Measurements from ENCODE around the gene LIME1. TPM values are rescaled to one million over a fixed set of nuclear protein-coding genes. Genes with fewer than 3 reads are reported as not detected.
A peak's percentile ranks its signal among the peaks of the same experiment; 100 is the strongest.

The LIME1 gene
- polyA plus RNA-seq, 3 donors: 0.39 to 8.8 (median 0.62) TPM

DNA sequence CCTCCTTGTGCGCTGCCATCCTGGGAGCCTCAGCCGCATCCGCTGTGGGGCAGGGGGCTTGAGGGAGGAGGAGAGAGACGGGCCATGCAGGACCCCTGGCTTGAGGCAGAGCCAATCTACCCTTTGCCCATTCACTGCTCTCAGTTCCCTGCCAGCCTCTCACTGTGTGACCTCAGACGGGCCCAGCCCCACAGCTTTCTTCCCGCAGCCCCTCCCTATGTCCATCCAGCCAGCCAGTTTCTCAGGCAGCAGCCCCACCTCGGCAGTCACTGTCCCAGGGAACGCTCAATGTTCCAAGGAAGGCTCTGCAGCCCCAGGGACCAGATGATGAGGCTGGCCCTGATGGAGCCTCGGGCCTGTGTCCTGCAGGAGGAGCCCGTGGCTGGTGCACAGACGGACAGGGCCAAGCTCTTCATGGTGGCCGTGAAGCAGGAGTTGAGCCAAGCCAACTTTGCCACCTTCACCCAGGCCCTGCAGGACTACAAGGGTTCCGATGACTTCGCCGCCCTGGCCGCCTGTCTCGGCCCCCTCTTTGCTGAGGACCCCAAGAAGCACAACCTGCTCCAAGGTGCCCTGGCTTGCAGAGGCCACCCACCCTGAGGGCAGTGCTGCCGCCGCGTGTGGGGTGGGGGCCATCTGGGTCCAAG lies 43.9 kb upstream of the LIME1 start:
- peak overlapping the region in 6 of 7 donors; percentile 4 to 86 (median 78) for H3K27ac Mint-ChIP-seq
- intact Hi-C loops (cut with micrococcal nuclease): no loop called here
- H3K4me2 ChIP-seq (replicated peaks; ENCODE audit: extremely low read depth, low read length, poor library complexity, severe bottlenecking): no peak overlapping the region
- peaks cover 23 to 24% of the 10 kb centered on the region in 2 donors for H3K4me1 ChIP-seq (ENCODE audit: control insufficient read depth in 1 of 2, insufficient read depth in 2 of 2, low read length in 2 of 2)
- peaks cover 17% of the 10 kb centered on the region for H4K20me1 ChIP-seq (ENCODE audit: insufficient read depth, low read length)
- H3K4me3 Mint-ChIP-seq: no peak overlapping the region
- 90% methylated on average over 12 of the region's 20 CpGs for WGBS (ENCODE audit: insufficient coverage)
- no peaks in the 10 kb centered on the region for H3K9me3 Mint-ChIP-seq
- peaks cover 0 to 11% of the 10 kb centered on the region in 2 donors for H3K27me3 ChIP-seq (ENCODE audit: control insufficient read depth in 2 of 2, insufficient read depth in 2 of 2, low read length in 2 of 2)
- H3K36me3 Mint-ChIP-seq: peaks cover 5 to 11% of the 10 kb centered on the region in 2 donors
- TF ChIP-seq, protein P1, sequence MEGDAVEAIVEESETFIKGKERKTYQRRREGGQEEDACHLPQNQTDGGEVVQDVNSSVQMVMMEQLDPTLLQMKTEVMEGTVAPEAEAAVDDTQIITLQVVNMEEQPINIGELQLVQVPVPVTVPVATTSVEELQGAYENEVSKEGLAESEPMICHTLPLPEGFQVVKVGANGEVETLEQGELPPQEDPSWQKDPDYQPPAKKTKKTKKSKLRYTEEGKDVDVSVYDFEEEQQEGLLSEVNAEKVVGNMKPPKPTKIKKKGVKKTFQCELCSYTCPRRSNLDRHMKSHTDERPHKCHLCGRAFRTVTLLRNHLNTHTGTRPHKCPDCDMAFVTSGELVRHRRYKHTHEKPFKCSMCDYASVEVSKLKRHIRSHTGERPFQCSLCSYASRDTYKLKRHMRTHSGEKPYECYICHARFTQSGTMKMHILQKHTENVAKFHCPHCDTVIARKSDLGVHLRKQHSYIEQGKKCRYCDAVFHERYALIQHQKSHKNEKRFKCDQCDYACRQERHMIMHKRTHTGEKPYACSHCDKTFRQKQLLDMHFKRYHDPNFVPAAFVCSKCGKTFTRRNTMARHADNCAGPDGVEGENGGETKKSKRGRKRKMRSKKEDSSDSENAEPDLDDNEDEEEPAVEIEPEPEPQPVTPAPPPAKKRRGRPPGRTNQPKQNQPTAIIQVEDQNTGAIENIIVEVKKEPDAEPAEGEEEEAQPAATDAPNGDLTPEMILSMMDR (IDR thresholded peaks at IDR 0.05): no peak
- no peak overlapping the region for H2AFZ ChIP-seq (ENCODE audit: insufficient read depth, low read depth, low read length, poor library complexity, severe bottlenecking)
- no peak overlapping the region for H3K9ac ChIP-seq (ENCODE audit: insufficient read depth, low read length, poor library complexity, severe bottlenecking)
- H3K36me3 ChIP-seq (replicated peaks in 1 of 2; ENCODE audit: control insufficient read depth in 1 of 2, insufficient read depth in 2 of 2, low read length in 2 of 2): peaks cover 0 to 11% of the 10 kb centered on the region in 2 donors
- no peak overlapping the region for H3K4me3 ChIP-seq (replicated peaks in 1 of 3; ENCODE audit: low read depth in 2 of 3, low read length in 3 of 3)
- H3K4me1 Mint-ChIP-seq: peaks cover 19% of the 10 kb centered on the region
- H3K27ac ChIP-seq (ENCODE audit: low read depth in 1 of 2, low read length in 2 of 2): no peak overlapping the region
- no peaks in the 10 kb centered on the region for H3K9me3 ChIP-seq (replicated peaks in 1 of 2; ENCODE audit: control insufficient read depth in 1 of 2, insufficient read depth in 1 of 2, low read length in 2 of 2)
- H3K79me2 ChIP-seq (ENCODE audit: insufficient read depth, low read length): no peaks in the 10 kb centered on the region
- no peak for DNase-seq
- peaks cover 3 to 16% (median 3%) of the 10 kb centered on the region in 3 donors for H3K27me3 Mint-ChIP-seq (ENCODE audit: low read depth in 3 of 3)

DNA sequence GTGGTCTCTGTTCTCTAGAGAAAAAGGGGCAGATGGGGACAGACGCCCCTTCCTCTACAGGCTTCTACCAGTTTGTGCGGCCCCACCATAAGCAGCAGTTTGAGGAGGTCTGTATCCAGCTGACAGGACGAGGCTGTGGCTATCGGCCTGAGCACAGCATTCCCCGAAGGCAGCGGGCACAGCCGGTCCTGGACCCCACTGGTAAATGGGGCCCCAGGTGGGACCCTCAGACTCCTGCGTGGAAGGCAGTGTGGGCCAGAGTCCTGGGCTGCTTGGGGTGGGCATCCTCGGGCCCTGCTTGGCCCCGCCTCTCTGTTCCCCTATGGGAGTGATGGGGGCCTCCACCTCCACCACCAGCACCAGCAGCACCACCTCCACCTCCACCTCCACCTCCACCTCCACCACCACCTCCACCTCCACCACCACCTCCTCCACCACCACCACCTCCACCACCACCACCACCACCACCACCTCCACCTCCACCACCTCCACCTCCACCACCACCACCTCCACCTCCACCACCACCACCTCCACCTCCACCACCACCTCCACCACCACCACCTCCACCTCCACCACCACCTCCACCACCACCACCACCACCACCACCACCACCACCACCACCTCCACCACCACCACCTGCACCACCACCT lies 43.3 kb upstream of the LIME1 start:
- no peak overlapping the region for H2AFZ ChIP-seq (ENCODE audit: insufficient read depth, low read depth, low read length, poor library complexity, severe bottlenecking)
- no peak overlapping the region for H3K9ac ChIP-seq (ENCODE audit: insufficient read depth, low read length, poor library complexity, severe bottlenecking)
- no peak overlapping the region for H3K4me2 ChIP-seq (replicated peaks; ENCODE audit: extremely low read depth, low read length, poor library complexity, severe bottlenecking)
- no peak overlapping the region for H3K27ac ChIP-seq (ENCODE audit: low read depth in 1 of 2, low read length in 2 of 2)
- peaks cover 0 to 12% of the 10 kb centered on the region in 2 donors for H3K27me3 ChIP-seq (ENCODE audit: control insufficient read depth in 2 of 2, insufficient read depth in 2 of 2, low read length in 2 of 2)
- no peak for DNase-seq
- peaks cover 16% of the 10 kb centered on the region for H3K4me1 Mint-ChIP-seq
- H3K27ac Mint-ChIP-seq: peak overlapping the region in 1 of 7 donors; percentile 61
- H3K9me3 Mint-ChIP-seq: no peaks in the 10 kb centered on the region
- H3K9me3 ChIP-seq (replicated peaks in 1 of 2; ENCODE audit: control insufficient read depth in 1 of 2, insufficient read depth in 1 of 2, low read length in 2 of 2): no peaks in the 10 kb centered on the region
- peaks cover 17 to 18% of the 10 kb centered on the region in 2 donors for H3K4me1 ChIP-seq (ENCODE audit: control insufficient read depth in 1 of 2, insufficient read depth in 2 of 2, low read length in 2 of 2)
- intact Hi-C loops (cut with micrococcal nuclease): no loop called here
- H3K36me3 ChIP-seq (replicated peaks in 1 of 2; ENCODE audit: control insufficient read depth in 1 of 2, insufficient read depth in 2 of 2, low read length in 2 of 2): peaks cover 0 to 11% of the 10 kb centered on the region in 2 donors
- H3K4me3 Mint-ChIP-seq: no peak overlapping the region
- H3K36me3 Mint-ChIP-seq: peaks cover 5 to 13% of the 10 kb centered on the region in 2 donors
- WGBS (ENCODE audit: insufficient coverage): 99% methylated on average over 8 of the region's 10 CpGs
- H4K20me1 ChIP-seq (ENCODE audit: insufficient read depth, low read length): peaks cover 23% of the 10 kb centered on the region
- H3K27me3 Mint-ChIP-seq (ENCODE audit: low read depth in 3 of 3): peaks cover 3 to 21% (median 3%) of the 10 kb centered on the region in 3 donors
- no peak overlapping the region for H3K4me3 ChIP-seq (replicated peaks in 1 of 3; ENCODE audit: low read depth in 2 of 3, low read length in 3 of 3)
- TF ChIP-seq, protein P1 (IDR thresholded peaks at IDR 0.05): no peak
- H3K79me2 ChIP-seq (ENCODE audit: insufficient read depth, low read length): no peaks in the 10 kb centered on the region
